H1 (cell line): ENCODE results near the gene GPRIN1. TPM values are rescaled to one million over a fixed set of nuclear protein-coding genes. Genes with fewer than 3 reads are reported as not detected.

Source experiments
- KDM4A ChIP-seq: IDR thresholded peaks from one replicate; pipeline ENCODE4 v1.7.1; 2012; ENCODE audit warnings: low read depth, mild to moderate bottlenecking, moderate library complexity, low read length, inconsistent platforms; ENCODE audit not compliant: severe bottlenecking
- POLR2AphosphoS5 ChIP-seq: IDR thresholded peaks from 2 replicates; pipeline ENCODE4 v1.6.1; 2011; ENCODE audit warnings: low read depth, low read length
- SRF ChIP-seq: IDR thresholded peaks from 2 replicates; pipeline ENCODE4 v1.6.1; 2011; ENCODE audit warnings: mild to moderate bottlenecking, low read depth, low read length, moderate library complexity
- polyA plus RNA-seq, 7 experiments: library from polyadenylated mRNA; depleted of rRNA in 3 of 7; stranded (reverse) in 5 of 7; unstranded in 2 of 7; fragments of >200 nt in 5 of 7; fragments of 200-250 nt in 2 of 7; gene quantifications; 1 replicate in 5 of 7; 2 replicates in 1 of 7; 4 replicates in 1 of 7; pipeline versions ENCODE4 v1.2.1 to v1.2.3, GENCODE V29; 2011 to 2013; ENCODE audit warnings: missing spikeins in 2 of 7, mixed read lengths in 2 of 7
- total RNA-seq: library from RNA; stranded (reverse); fragmentation: NEBNext Ultra II Directional; extraction: Animal tissue kit (Norgen Biotek cat#: 25700); gene quantifications from 2 replicates; pipeline ENCODE4 v1.2.1, GENCODE V29; 2021

GPRIN1 gene
- total and polyA plus RNA-seq, 2 of the 8 experiments (the other 6 are each of a cell fraction or from before 2014, with no cell fraction given) = 3.3 to 12.0 TPM

DNA sequence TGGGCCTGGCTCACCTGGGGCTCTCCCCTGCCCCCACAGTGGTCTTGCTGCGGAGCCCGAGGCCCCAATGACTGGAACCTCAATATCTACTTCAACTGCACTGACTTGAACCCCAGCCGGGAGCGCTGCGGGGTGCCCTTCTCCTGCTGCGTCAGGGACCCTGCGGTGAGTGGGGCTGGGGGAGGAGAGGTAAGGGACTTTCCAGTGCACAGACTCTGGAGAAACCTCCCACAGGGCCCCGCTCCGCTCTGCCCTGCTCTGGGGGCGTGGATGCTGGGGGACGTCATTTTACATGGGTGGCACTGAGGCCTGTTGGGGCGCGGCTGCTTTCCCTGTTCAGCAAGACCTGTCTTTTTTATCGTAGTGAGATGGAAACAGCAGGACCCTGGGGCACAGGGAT, 44.9 kb upstream of the GPRIN1 start (continued):
- TF ChIP-seq SRF = no peak
- no peak for TF ChIP-seq KDM4A
- no peak for TF ChIP-seq POLR2AphosphoS5
- TF ChIP-seq, all 59 proteins: peak for 0
